GM21576 (cell line): Measurements from ENCODE around the gene SPATA2L.
A peak's percentile ranks its signal among the peaks of the same experiment; 100 is the strongest.

Source experiments
- ATAC-seq: cut with Tn5 transposase; IDR thresholded peaks from one replicate; pipeline ENCODE4 v1.9.1; 2021; ENCODE audit warnings: mild to moderate bottlenecking, moderate library complexity; ENCODE audit not compliant: unreplicated experiment

The SPATA2L gene

GRCh38 chr16:89658221-89658879 lies 43.2 kb downstream of the SPATA2L start:
- ATAC-seq: no peak

GRCh38 chr16:89657442-89658220 lies 43.9 kb downstream of the SPATA2L start, which contains the start of the genes CHMP1A and SPATA33:
Gene CHMP1A (minus strand): TSS chr16:89657708. CDS start chr16:89657588, 120 bp downstream.
Gene SPATA33 (plus strand): TSS chr16:89657836. CDS start chr16:89657912, 76 bp downstream.
- ATAC-seq: peak; percentile 88

GRCh38 chr16:89656435-89657121 lies 44.9 kb downstream of the SPATA2L start:
- ATAC-seq: no peak

GRCh38 chr16:89655062-89655643 lies 46.4 kb downstream of the SPATA2L start:
- no peak for ATAC-seq

GRCh38 chr16:89653656-89654295 lies 47.7 kb downstream of the SPATA2L start:
- no peak for ATAC-seq

- no peak for ATAC-seq
Measured at GRCh38 chr16:89651584-89651983, 49.9 kb downstream of the SPATA2L start.

GRCh38 chr16:89646906-89647305 lies 54.6 kb downstream of the SPATA2L start:
- ATAC-seq: no peak
